Measurements from ENCODE around the gene ATP2B3. TPM values are rescaled to one million over a fixed set of nuclear protein-coding genes. Genes with fewer than 3 reads are reported as not detected.
A peak's percentile ranks its signal among the peaks of the same experiment; 100 is the strongest.

Gene ATP2B3
- total RNA-seq, 1 experiment from 2014 or later = 0.21 TPM

GRCh38 chrX:153539171-153539978, 21.9 kb downstream of the ATP2B3 start:
- peak; percentile 28 for DNase-seq (ENCODE audit: low read depth, low spot score)
- Histone ChIP-seq H3K36me3 (ENCODE audit: control insufficient read depth, insufficient read depth, low read length) (no peaks in the 10 kb centered on the region), H3K4me1 (ENCODE audit: control insufficient read depth, insufficient read depth, low read length) (no peaks in the 10 kb centered on the region; the same call in 1 of the 2 replicates), H3K9me3 (ENCODE audit: control insufficient read depth, insufficient read depth, low read depth, low read length) (no peaks in the 10 kb centered on the region), H3K4me3 (ENCODE audit: low read depth in 2 of 2, low read length in 2 of 2) (no peak overlapping the region), H3K27me3 (ENCODE audit: control insufficient read depth, insufficient read depth, low read length) (no peaks in the 10 kb centered on the region), H3K27ac (ENCODE audit: low read length) (no peak overlapping the region)
- TF ChIP-seq REST (IDR thresholded peaks at IDR 0.05; ENCODE audit: insufficient read depth in 1 of 2, low read depth in 2 of 2, low read length in 1 of 2) (0 out of 4 replicates have a peak, but pooled peaks of 1 of the 2 experiments have one; percentile 30), POLR2AphosphoS5 (IDR thresholded peaks at IDR 0.05; ENCODE audit: low read depth, low read length) (no peak)
- intact Hi-C loops (cut with micrococcal nuclease; ENCODE audit: unreplicated experiment) = loop anchor here (5.0 kb wide), 1 partner anchor 108 kb away; the partner anchor contains the start of gene DUSP9
- no TSS peak for BruUV-seq (replicated peaks)
- in situ Hi-C loops (cut with HindIII; ENCODE audit: low pct_unique_long_range_greater_than_20kb, low sequenced_read_pairs) = no loop called here
- ChIA-PET POLR2A (no interaction called here), CTCF (interaction anchor here (0.6 to 1.4 kb wide), 13 partner anchors 8 to 507 kb away, joined by 3 to 21 read pairs (median 3); no protein-coding TSS in a partner anchor)
- peak; percentile 94 for ATAC-seq

- no peaks in the 10 kb centered on the region; the same call in 1 of the 2 replicates for H3K4me1 ChIP-seq (ENCODE audit: control insufficient read depth, insufficient read depth, low read length)
- BruUV-seq (replicated peaks) = no TSS peak
- 0 out of 2 replicates have a peak, but pooled peaks have one; percentile 19 for ATAC-seq
- in situ Hi-C loops (cut with HindIII; ENCODE audit: low pct_unique_long_range_greater_than_20kb, low sequenced_read_pairs) = no loop called here
- TF ChIP-seq CTCF (IDR thresholded peaks at IDR 0.05) (no peak), SIN3A (IDR thresholded peaks at IDR 0.05; ENCODE audit: borderline replicate concordance, insufficient read depth, low read depth, low read length) (no peak)
- ChIA-PET POLR2A (no interaction called here), CTCF (interaction anchor here (0.8 to 1.4 kb wide), 7 partner anchors 8 to 507 kb away, joined by 3 to 21 read pairs (median 3); no protein-coding TSS in a partner anchor)
- H3K4me3 ChIP-seq (ENCODE audit: low read depth in 2 of 2, low read length in 2 of 2) = no peak overlapping the region
- no peak overlapping the region for H3K27ac ChIP-seq (ENCODE audit: low read length)
- H3K36me3 ChIP-seq (ENCODE audit: control insufficient read depth, insufficient read depth, low read length) = no peaks in the 10 kb centered on the region
- intact Hi-C loops (cut with micrococcal nuclease; ENCODE audit: unreplicated experiment) = loop anchor here (5.0 kb wide), 2 partner anchors 107 to 122 kb away; partner anchors contain the start of gene DUSP9
- H3K9me3 ChIP-seq (ENCODE audit: control insufficient read depth, insufficient read depth, low read depth, low read length) = no peaks in the 10 kb centered on the region
- no peaks in the 10 kb centered on the region for H3K27me3 ChIP-seq (ENCODE audit: control insufficient read depth, insufficient read depth, low read length)
- no peak for DNase-seq (ENCODE audit: low read depth, low spot score)
Measured at GRCh38 chrX:153539979-153540358, 22.5 kb downstream of the ATP2B3 start.

- no TSS peak for BruUV-seq (replicated peaks)
- DNase-seq (ENCODE audit: low read depth, low spot score) = no peak
- TF ChIP-seq CTCF (IDR thresholded peaks at IDR 0.05) (no peak), REST (IDR thresholded peaks at IDR 0.05; ENCODE audit: insufficient read depth in 1 of 2, low read depth in 2 of 2, low read length in 1 of 2) (no peak), SIN3A (IDR thresholded peaks at IDR 0.05; ENCODE audit: borderline replicate concordance, insufficient read depth, low read depth, low read length) (no peak), POLR2AphosphoS5 (IDR thresholded peaks at IDR 0.05; ENCODE audit: low read depth, low read length) (no peak), TCF7L2 (IDR thresholded peaks at IDR 0.05; ENCODE audit: low read depth, low read length) (no peak)
- in situ Hi-C loops (cut with HindIII; ENCODE audit: low pct_unique_long_range_greater_than_20kb, low sequenced_read_pairs) = no loop called here
- H3K36me3 ChIP-seq (ENCODE audit: control insufficient read depth, insufficient read depth, low read length) = no peaks in the 10 kb centered on the region
- no peaks in the 10 kb centered on the region; the same call in 1 of the 2 replicates for H3K4me1 ChIP-seq (ENCODE audit: control insufficient read depth, insufficient read depth, low read length)
- H3K4me3 ChIP-seq (ENCODE audit: low read depth in 2 of 2, low read length in 2 of 2) = no peak overlapping the region
- ChIA-PET POLR2A (no interaction called here), CTCF (no interaction called here)
- H3K9me3 ChIP-seq (ENCODE audit: control insufficient read depth, insufficient read depth, low read depth, low read length) = no peaks in the 10 kb centered on the region
- ATAC-seq = no peak
- intact Hi-C loops (cut with micrococcal nuclease; ENCODE audit: unreplicated experiment) = loop anchor here (5.0 kb wide), 1 partner anchor 118 kb away; no protein-coding TSS in a partner anchor
- H3K27me3 ChIP-seq (ENCODE audit: control insufficient read depth, insufficient read depth, low read length) = no peaks in the 10 kb centered on the region
- no peak overlapping the region for H3K27ac ChIP-seq (ENCODE audit: low read length)
Measured at GRCh38 chrX:153544727-153545126, 27.3 kb downstream of the ATP2B3 start.

Data from Panc1 (cell line).